ENCODE measurements around the gene MYOD1.

DNA sequence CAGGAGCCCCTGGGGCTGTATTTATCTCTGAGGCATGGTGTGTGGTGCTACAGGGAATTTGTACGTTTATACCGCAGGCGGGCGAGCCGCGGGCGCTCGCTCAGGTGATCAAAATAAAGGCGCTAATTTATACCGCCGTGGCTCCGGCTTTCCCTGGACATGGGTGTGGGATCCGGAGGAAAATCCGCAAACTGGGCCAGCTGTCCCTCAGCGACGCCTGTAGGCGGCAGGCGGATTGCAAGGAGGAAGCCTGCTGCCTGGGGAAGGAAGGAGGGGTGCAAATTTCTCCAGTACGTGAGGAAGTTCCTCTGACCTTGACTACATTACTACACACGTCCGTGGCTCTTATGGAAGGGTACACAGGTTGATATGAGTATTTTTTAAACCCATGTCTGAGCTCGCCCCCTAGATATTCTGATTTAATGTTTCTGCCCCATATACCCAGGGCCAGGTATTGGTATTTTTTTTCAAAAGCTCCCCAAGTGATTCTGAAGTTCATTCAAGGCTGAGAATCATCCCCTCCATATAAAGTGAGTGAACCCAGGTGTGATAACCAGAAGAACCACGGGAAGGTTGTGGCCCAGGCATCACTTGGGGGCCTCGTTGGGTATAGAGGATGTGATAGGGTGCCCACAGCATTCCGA is 2.8 kb downstream of the MYOD1 start:
- TF ChIP-seq, protein P1, sequence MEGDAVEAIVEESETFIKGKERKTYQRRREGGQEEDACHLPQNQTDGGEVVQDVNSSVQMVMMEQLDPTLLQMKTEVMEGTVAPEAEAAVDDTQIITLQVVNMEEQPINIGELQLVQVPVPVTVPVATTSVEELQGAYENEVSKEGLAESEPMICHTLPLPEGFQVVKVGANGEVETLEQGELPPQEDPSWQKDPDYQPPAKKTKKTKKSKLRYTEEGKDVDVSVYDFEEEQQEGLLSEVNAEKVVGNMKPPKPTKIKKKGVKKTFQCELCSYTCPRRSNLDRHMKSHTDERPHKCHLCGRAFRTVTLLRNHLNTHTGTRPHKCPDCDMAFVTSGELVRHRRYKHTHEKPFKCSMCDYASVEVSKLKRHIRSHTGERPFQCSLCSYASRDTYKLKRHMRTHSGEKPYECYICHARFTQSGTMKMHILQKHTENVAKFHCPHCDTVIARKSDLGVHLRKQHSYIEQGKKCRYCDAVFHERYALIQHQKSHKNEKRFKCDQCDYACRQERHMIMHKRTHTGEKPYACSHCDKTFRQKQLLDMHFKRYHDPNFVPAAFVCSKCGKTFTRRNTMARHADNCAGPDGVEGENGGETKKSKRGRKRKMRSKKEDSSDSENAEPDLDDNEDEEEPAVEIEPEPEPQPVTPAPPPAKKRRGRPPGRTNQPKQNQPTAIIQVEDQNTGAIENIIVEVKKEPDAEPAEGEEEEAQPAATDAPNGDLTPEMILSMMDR (IDR thresholded peaks at IDR 0.05), result peak in 3 of 7 experiments; percentile 20 to 24 (median 21)
- no peak for TF ChIP-seq POLR2A (IDR thresholded peaks at IDR 0.05)
